ENCODE measurements around the gene ARPC5.
"Not testable (repeated sequence)": the region's sequence is repeated elsewhere in the genome, so short reads cannot be mapped to it uniquely, and the experiment has no call there.

ARPC5 gene

DNA sequence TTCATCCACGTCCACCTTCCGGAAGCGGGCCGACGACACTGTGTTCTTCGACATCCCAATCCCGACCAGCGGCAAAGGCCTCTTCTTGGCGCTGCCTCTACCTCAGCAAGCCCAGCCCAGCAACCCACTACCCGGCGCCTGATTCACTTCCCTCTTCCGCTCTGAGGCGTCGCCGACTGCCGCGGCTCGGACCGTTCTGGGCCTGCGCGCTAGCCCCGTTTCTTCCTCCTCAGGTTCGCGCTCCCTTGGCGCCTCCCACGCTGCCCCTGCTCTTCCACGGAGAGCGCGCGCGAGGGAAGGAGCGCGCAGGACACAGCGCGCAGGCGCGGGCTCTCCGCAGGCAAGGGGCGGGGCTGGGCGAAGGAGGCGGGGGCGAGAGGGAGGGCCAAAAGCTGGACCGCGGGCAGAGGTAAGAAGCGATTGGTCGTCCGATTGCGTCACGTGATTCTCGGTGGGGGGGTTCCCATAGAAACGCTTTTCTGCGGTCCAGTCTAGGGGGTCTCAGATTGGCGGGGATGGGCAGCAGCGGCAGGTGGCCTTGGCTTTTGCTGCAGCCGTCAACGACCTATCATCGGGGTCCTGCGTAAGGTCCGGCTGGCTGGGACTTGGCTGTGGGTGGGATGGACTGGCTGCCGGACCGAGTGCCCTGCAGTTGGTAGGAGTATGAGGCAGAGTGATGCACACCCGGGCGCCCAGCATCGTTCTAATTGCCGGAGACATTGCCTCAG is at the start of gene ARPC5:
Gene ARPC5, minus strand, starts transcription at position 178 of the 728 bp plus-strand sequence. Its CDS starts 124 bp downstream, at position 54.
- peak; percentile 92 to 95 for DNase-seq (ENCODE audit: low read depth in 2 of 2)

DNA sequence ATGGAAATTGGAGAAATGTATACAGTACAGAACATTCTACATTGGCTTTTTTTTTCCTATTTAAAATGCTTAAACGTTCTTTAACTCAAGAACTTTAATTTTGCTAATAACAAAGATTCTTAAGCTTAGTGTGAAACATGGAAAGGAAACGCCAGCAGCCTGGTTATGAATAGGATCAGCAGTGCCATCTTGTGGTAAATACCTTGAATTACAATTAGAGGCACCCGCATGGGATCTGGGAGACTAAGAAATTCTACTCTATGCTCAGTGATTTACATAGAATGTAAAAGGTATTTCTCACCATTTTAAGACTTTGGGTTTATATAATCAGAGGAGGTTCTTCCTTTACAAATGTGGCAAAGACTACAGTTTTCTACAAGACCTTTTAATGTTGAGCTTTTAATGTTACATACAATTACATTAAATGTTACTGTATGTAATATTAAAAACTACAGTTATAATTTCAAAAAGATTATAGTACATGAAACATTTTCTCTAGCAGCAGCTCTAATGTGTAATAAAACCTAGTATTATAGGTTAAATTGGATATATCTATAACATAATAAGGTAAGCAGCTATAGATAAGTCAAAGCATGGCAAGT is 49.6 kb upstream of the ARPC5 start:
- DNase-seq (ENCODE audit: low read depth in 2 of 2): no peak

DNA sequence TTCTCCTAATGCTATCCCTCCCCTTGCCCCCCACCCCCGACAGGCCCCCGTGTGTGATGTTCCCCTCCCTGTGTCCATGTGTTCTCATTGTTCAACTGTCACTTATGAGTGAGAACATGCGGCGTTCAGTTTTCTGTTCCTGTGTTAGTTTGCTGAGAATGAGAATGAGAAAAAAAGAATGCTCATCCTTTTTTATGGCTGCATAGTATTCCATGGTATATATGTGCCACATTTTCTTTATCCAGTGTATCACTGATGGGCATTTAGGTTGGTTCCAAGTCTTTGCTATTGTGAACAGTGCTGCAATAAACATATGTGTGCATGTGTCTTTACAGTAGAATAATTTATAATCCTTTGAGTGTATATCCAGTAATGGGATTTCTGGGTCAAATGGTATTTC is 43.8 kb upstream of the ARPC5 start:
- not testable (repeated sequence) for DNase-seq (ENCODE audit: low read depth in 2 of 2)

DNA sequence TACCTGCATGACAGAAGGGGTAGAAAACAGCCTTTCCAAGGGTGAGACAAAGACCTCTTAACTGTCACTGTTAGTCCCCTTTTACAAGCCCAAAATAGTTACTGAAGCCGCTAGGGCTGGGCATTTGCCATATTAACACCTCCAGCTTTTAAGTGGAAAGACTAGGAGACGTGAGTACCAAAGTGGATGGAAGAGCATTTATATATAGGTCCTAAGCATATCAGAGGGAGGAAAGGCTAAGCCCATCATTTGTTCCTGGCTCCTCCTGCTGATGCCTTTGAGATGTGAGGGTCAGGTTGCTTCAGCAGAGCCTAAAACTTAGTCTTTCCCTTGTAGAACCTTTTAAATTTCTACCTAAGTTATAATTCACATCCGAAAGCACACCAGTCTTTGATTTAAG is 43.2 kb upstream of the ARPC5 start:
- no peak for DNase-seq (ENCODE audit: low read depth in 2 of 2)

DNA sequence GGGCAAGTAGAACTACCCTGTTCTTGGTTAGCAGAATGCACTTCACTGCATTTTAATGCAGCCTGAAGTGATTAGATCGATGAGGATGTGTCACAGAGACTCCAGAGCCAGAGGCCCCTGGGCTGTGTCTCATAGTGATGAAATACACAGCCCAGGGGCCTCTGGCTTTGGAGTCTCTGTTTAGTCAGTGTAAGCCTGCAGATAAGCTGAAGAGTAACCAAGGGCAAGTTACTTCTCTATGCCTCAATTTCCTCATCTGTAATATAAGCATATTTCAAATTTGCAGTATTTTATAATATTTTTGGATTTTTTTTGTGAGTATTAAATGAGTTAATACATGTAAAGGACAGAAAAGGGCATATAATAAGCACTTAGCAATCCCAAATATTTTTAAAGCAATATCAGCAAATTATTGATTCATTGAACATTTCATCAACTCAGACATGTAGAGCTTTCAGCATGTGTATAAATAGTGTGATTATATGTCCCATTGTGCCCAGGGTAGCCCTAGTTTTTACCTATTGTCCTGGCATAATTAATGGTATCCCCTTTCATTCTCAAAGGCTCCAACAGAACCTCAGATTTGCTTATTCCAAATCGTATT is 41.1 kb upstream of the ARPC5 start:
- DNase-seq (ENCODE audit: low read depth in 2 of 2): no peak

DNA sequence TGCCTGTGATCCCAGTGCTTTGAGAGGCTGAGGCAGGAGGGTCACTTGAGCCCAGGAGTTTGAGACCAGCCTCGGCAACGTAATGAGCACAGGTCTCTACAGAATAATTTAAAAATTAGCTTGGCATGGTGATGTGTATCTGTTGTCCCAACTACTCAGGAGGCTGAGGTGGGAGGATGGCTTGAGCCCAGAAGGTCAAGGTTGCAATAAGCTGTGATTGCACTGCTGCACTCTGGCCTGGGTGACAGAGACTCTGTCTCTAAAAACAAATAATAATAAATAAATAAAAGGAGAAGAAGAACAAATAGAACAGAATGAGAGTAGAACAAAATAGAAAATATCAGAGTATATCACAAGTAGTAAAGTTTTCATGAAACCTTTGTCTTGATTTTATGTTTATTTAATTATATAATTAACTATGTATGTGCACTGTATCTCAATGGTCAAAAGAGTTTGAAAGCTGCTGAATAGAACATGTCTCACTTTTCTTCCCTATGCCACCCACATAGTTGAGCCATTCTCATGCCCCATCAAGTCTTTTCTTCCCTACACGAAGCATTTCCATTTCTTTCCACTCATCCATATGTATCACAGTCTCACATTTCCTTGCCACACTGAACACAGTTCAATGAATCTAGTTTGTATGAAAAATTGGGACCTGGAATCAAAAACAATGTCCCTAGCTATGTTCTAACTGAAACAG is 40.5 kb upstream of the ARPC5 start:
- DNase-seq (ENCODE audit: low read depth in 2 of 2): no peak

DNA sequence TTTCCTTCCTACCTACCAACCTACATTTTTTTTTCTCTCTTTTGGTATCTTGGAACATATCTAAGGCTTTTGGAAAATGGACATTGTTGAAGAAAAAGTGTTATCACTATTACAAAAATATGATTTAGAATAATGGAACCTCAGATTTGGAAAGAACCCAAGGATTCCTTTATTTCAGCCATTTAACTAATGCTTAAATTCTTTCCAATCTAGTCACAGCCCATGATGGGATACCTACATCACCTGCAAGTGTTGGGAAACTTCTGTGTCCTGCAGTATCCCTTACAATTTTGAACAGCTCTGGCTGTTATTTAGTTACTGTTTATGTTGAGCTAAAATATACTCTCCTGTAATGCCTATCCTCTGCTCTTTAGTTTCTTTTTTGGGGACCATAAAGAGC is 39.8 kb upstream of the ARPC5 start:
- DNase-seq (ENCODE audit: low read depth in 2 of 2): no peak

DNA sequence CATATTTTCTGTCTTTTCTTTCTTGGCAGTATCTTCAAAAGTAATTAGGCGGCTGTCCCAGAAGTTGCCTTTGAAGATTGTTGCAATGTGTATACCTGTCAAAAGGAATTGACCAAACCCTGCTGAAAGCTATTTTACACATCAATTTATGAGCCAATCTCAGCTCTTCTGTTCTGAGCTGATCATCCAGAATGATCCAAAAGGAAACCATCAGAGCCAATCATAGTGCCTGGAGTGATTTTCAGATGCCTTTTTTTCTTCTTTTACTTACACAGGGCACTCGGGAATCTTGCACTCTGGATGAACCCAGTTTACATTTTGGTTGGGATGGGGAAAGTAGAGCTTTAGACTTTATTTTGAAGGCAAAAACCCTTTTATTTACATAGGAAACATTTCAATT is 39.3 kb upstream of the ARPC5 start:
- DNase-seq (ENCODE audit: low read depth in 2 of 2): no peak

DNA sequence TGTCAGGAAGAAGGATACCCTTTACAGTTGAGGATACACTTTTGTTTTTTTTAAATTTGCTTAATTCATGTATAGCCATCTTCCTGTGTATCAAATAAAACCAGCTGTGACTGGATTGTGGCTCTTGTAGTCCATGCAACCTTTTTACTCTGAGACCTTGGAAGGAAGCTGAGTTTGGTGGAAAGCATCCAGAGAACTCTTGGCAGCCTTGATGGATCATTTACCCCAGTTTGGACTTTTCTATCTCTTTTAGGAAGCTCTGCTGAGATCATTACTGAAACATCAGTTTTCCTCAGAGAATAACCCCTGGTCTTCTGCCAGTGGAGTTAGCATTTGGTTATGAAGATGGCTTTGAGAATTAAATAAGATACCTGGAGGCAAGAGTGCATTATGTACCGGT is 38.8 kb upstream of the ARPC5 start:
- DNase-seq (ENCODE audit: low read depth in 2 of 2): no peak

DNA sequence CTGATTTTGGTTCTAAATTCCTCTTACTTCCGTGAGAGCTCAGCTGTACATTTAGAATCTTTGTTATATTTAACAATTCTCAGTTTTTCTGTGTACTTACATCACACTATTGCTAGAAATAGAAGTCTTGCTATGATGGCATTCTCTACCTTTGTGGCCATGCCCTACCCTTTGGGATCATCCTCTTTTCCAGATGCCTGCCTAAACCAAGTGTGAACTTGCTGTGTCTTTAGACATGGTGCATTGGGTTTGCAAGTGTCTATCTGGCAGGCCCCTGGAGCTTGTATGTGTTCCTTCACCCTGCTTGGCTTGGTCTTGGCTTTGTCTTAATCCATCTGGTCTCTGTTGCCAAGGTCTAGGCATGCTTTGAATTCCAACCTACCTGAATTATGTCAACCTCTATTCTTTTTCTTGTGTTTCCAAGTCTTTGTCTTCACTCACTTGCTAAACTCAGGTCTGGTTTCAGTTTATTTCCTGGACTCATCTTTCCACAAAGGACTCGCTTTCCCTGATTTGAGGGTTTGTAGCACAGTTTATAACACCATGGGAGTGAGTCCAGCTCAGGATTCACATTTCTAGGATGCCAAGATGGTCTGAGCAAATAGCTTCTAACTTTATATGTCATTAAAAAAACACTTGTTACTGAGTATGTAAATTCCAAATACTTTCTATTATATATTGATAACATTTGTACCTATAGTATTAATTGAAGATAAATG is 38.2 kb upstream of the ARPC5 start:
- DNase-seq (ENCODE audit: low read depth in 2 of 2): no peak

DNA sequence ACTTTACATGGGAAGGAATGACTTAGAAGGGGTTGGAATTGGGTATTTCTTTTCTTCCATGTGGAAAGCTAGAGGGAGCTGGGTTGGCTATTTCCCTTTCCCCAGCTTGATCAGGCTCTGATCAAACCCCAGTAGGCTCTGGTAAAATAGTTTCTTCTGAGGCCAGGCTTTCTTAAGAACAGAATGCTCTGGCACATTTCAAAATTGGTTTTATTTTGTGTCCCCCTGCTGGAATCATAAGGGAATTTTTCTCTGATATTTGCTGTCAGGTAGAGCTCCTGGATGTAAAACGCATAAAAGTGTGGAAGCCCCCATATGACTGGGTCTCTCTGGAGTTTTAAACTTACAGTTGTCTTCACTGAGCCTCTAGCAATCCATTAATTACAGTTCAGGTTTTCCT is 34.6 kb upstream of the ARPC5 start:
- no peak for DNase-seq (ENCODE audit: low read depth in 2 of 2)

DNA sequence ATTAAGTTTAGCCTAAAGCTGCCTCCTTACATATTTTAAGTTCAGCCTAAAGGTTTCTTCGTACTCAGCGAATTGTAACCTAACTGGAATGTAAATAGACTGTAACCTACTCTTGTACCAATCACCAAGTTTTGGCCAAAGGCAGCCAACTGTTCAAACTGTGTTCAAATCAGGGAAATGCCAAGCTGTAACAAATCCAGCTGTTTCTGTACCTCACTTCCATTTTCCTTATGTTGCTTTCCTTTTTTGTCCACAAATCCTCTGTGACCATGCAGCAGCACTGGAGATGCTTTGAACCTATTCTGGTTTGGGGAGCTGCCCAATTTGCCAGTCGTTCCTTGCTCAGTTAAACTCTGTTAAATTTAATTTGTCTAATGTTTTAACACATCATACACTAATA is 20.8 kb upstream of the ARPC5 start:
- DNase-seq (ENCODE audit: low read depth in 2 of 2): no peak

DNA sequence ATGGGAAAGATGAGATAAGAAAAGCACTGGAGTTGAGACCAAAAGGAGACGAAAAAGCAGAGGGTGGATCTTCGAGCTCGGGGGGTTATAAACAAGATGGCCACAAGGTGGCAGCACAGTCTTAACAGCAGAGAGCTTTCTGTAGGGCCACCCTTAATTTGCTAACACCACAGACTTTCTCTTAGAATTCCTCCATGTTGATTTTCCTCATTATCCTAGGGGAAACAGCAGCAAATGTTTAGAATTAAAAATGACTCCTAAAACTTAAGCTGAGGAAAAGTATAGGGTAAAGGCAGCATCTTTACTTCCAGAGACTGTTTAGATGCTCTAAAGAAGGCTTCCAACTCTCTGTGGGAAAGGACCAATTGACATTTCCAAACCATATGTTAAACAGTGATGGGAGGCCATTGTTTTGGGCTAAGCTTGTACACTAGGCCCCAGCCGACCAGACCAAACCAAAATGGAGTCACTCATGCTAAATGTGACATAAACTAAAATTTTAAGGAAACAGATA is 20.0 kb upstream of the ARPC5 start:
- peak; percentile 49 to 53 for DNase-seq (ENCODE audit: low read depth in 2 of 2)

DNA sequence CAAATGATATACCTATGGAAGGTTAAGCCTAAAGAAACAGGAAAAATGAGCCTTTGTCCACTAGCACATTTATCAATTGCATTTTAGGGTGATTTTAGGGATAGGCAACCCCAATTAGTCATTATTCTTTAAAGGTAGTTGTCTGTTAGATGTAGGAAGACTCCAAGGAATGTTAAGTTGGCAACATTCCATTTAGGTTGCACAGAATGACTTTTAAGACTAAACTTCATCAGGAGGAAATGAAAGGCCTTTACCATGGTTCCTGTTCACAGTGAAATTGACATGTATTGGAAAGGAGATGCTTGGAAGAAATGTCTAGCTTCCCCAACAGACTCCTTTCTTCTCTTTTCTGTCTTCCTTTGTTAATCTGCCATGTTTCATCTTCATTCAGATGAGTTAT is 19.1 kb upstream of the ARPC5 start:
- no peak for DNase-seq (ENCODE audit: low read depth in 2 of 2)

DNA sequence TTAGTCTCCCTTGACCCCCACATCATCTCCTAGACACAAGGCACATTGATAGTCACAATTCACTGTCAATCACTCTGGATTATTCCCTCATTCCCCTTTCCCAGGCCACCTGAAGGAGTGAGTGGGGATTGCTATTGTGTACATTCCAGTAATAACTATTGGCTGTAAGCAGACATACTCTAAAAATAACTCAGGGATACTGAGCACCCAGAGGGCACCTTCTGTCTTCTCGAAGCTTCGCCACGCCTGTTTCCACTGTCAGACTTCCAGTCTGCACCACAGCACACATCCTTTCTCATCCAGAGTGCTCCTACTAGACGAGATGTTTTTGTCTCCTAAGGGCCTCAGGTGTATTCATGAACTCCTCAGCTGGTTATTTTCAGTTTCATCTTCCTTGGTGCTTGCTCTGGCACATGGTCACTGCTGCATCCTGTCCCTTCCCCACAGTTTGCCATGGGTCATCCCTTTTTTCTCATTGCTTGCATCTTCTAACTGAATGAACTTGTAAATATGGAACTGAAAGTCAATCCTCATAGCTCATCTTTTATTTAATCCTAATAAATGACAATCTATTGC is 18.4 kb upstream of the ARPC5 start:
- DNase-seq (ENCODE audit: low read depth in 2 of 2): no peak

DNA sequence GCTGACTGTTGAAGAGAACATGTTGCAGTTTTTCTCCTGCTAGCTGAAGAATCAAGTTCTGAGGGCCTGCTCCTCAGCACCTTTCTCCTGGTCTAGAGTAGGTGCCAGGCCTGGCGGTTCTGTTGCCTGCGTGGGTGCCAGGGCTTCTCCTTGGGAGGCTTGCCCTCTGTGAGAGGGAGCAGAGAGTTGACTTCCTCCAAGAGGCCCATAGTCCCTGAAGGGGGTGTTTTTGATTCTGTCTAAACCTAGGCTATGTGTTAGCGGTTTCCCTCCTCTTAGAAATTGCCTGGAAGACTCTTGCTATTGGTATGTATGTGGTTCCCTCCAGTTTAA is 17.8 kb upstream of the ARPC5 start:
- no peak for DNase-seq (ENCODE audit: low read depth in 2 of 2)

DNA sequence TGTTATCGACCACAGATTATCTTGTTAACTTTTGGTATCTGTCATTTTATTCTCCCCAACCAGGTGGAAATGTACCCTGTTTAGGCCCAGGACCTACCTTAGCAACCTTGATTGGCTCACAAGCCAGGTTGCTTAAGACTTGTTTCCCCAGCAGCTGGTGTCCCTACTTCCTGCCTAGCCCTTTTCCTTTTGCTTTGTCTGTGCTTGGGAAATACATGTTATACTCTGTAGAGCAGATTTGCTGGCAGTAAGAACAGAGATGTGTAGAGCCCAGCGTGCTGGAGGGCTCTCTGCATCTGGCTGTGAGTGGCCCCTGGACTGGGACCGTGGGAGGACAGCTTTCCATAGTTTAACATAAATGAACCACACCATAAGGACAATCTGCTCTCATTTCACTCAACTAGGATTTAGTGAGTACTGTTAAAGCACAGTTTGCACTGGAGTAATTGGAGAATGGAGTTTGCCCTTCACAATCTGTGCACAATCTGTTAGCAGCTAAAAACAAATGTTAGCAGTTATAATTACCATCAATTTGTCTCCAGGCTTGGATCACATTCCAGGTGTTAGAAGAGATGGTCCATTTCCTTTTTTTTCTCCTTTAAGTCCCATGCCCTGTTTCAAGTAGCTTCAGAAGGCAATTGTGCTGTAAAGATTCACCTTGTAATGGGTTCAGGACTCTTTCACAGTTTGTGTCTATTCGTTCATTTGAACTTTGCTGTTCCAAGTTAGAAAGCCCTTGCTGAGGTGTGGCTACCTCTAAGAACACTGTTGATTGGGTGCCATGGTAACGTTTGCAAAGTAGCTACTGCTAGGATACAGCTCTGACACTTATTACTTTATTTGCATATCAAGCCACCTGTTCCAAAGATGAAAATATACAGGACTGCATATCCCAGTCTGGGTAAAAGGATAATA is 17.2 kb upstream of the ARPC5 start, which contains the start of gene APOBEC4:
Gene APOBEC4, minus strand, starts transcription at position 770 of the 915 bp plus-strand sequence. CDS start 4,535 bp downstream, outside the sequence.
- DNase-seq (ENCODE audit: low read depth in 2 of 2): no peak

DNA sequence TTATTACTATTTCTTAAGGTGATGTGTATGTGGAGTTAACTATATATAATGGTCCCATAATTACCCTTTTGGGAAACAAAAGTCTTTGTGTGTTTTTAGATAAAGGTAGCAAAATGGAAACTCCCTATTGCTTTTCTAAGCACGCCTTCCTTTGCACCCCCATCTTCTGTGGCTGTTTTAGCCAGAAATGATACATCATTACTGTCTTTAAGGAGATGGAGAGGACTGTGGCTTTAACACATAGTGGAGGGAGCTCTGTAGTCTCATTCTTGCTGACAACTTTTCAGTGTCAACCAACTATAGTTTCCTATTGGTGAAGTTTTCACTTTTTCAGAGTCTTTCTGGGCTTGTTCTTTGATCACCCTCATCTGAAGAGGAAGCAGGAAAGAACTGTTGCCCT is 16.5 kb upstream of the ARPC5 start:
- no peak for DNase-seq (ENCODE audit: low read depth in 2 of 2)

DNA sequence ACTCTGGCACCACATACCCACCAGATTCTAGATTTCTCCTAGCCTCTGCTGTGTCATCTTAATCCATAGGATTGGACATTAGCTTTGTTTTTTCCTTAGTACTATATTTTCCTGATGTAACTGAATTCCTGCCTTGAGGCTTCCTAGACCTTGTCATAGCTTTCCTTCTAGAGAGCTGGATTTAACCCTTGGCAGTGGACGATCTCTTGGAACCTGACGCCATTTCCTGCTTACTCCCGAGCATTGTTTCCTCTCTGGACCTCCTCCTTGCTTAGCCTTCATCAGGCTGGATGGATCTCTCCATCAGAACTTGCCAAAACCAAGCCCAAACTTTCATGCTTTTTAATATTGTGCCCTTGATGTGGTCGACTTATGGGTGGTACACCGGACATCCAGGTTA is 16.0 kb upstream of the ARPC5 start:
- DNase-seq (ENCODE audit: low read depth in 2 of 2): no peak

DNA sequence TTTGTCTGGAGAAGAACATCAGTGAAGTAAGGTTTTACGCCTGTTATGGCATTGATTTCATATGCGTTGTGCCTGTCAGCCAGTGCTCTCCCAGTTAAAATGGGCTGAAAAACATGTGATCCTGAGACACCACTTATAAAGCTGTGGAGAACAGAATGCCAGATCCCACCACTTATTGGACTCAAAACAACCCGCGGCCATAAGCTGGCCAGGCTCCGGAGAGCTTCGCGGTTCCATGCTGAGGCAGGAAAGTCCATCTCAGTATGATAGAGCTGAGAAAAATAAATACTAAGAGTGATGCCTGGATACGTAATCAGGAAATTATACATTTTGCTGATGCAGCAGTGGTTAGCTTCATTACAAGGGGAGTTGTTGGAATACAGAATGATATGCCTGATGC is 12.5 kb upstream of the ARPC5 start:
- DNase-seq (ENCODE audit: low read depth in 2 of 2): no peak

All from stimulated activated CD8-positive, alpha-beta memory T cell treated with anti-CD3 and anti-CD28 coated beads, Interleukin-7, amount 100 ng/mL, for 4 hours (primary cell).